CD4-positive, alpha-beta memory T cell (primary cell): Measurements from ENCODE around the gene ANO1. TPM values are rescaled to one million over a fixed set of nuclear protein-coding genes. Genes with fewer than 3 reads are reported as not detected.

ENCODE experiments used
- CTCF ChIA-PET: fragments of 350-600 bp; sonication (Branson Sonifier 250); formaldehyde crosslinking; loops from one replicate; lab custom pipeline; 2021; ENCODE audit warnings: inconsistent platforms; ENCODE audit not compliant: partially characterized antibody; lab: Charles Lee
- POLR2A ChIA-PET: fragments of 350-600 bp; sonication (Branson Sonifier 250); formaldehyde crosslinking; loops from one replicate; lab custom pipeline; 2021; ENCODE audit not compliant: partially characterized antibody; lab: Charles Lee
- DNase-seq, 5 donors: peaks; one replicate each; pipeline versions ENCODE4 v3.0.0 to v3.0.0-alpha.2; 2020 to 2022; ENCODE audit warnings: mixed read lengths in 1 of 5
- H3K27ac ChIP-seq: one replicate; pipeline ENCODE4 v1.7.0; 2013; ENCODE audit warnings: low read depth, low read length
- H3K27me3 ChIP-seq: 2 replicates; pipeline ENCODE4 v1.7.0; 2013; ENCODE audit warnings: mild to moderate bottlenecking, low read length, moderate library complexity; ENCODE audit not compliant: insufficient read depth
- H3K36me3 ChIP-seq: 2 replicates; pipeline ENCODE4 v1.7.0; 2013; ENCODE audit warnings: mild to moderate bottlenecking, low read length, moderate library complexity; ENCODE audit not compliant: insufficient read depth
- H3K4me1 ChIP-seq: 2 replicates; pipeline ENCODE4 v1.7.0; 2013; ENCODE audit warnings: mild to moderate bottlenecking, low read length, moderate library complexity; ENCODE audit not compliant: insufficient read depth
- H3K4me3 ChIP-seq, 2 donors: one replicate each; pipeline ENCODE4 v1.7.0; 2013; ENCODE audit warnings: low read length in 2 of 2, mild to moderate bottlenecking in 1 of 2
- H3K9me3 ChIP-seq, 2 donors: one replicate each; pipeline ENCODE4 v1.7.0; 2013; ENCODE audit warnings: low read length in 2 of 2, control low read depth in 1 of 2; ENCODE audit not compliant: control insufficient read depth in 1 of 2
- H3K27ac Mint-ChIP-seq, 7 donors: one replicate each; pipeline ENCODE4 v1.8.0; 2020 to 2021; ENCODE audit warnings: mixed read lengths in 7 of 7, mild to moderate bottlenecking in 6 of 7, inconsistent platforms in 3 of 7, moderate library complexity in 3 of 7
- H3K27me3 Mint-ChIP-seq, 2 donors: one replicate each; pipeline ENCODE4 v1.8.0; 2020 to 2021; ENCODE audit warnings: mixed read lengths in 2 of 2
- H3K36me3 Mint-ChIP-seq, 2 donors: one replicate each; pipeline ENCODE4 v1.8.0; 2020 to 2021; ENCODE audit warnings: mixed read lengths in 2 of 2, inconsistent platforms in 1 of 2, mild to moderate bottlenecking in 1 of 2
- H3K4me1 Mint-ChIP-seq, 4 donors: one replicate each; pipeline ENCODE4 v1.8.0; 2020 to 2021; ENCODE audit warnings: mixed read lengths in 4 of 4, mild to moderate bottlenecking in 1 of 4
- H3K4me3 Mint-ChIP-seq, 8 donors: one replicate each; pipeline ENCODE4 v1.8.0; 2020 to 2021; ENCODE audit warnings: mixed read lengths in 8 of 8, mild to moderate bottlenecking in 7 of 8, moderate library complexity in 6 of 8, inconsistent platforms in 3 of 8
- H3K9me3 Mint-ChIP-seq, 8 donors: one replicate each; pipeline ENCODE4 v1.8.0; 2020 to 2021; ENCODE audit warnings: mixed read lengths in 8 of 8, mild to moderate bottlenecking in 5 of 8, inconsistent platforms in 3 of 8, moderate library complexity in 1 of 8
- intact Hi-C: fragments of 100-400 bp; cut with micrococcal nuclease; formaldehyde crosslinking; loops from one replicate; pipeline ENCODE4 v1.15.1; 2023
- polyA plus RNA-seq, 2 donors: library from polyadenylated mRNA; unstranded; fragments of 300-500 nt; fragmentation: Illumina TruSeq; gene quantifications; one replicate each; pipeline ENCODE4 v1.2.3, GENCODE V29; 2021
- total RNA-seq, 2 experiments: library from RNA; stranded (reverse); gene quantifications; one replicate each; pipeline ENCODE4 v1.2.3, GENCODE V29; 2021

The ANO1 gene
- total and polyA plus RNA-seq, 4 experiments from 2014 or later = not detected

GRCh38 chr11:70110538-70111055 is 32.5 kb downstream of the ANO1 start:
- no peak overlapping the region for H3K27ac ChIP-seq
- Mint-ChIP-seq H3K9me3 (peaks cover 0 to 3% (median 0%) of the 10 kb centered on the region in 8 donors), H3K4me3 (no peak overlapping the region)

GRCh38 chr11:70111269-70112016 is 33.3 kb downstream of the ANO1 start:
- H3K4me1 Mint-ChIP-seq = peaks cover 0 to 10% (median 5%) of the 10 kb centered on the region in 4 donors
- peak overlapping the region in 1 of 7 donors; percentile 30 for H3K27ac Mint-ChIP-seq

More at GRCh38 chr11:70110538-70111055, 32.5 kb downstream of the ANO1 start:
- Histone ChIP-seq H3K27me3 (no peaks in the 10 kb centered on the region), H3K9me3 (no peaks in the 10 kb centered on the region), H3K36me3 (no peaks in the 10 kb centered on the region), H3K4me3 (no peak overlapping the region), H3K4me1 (no peaks in the 10 kb centered on the region)
- no peak for DNase-seq
- no peak overlapping the region for H3K27ac Mint-ChIP-seq
- peaks cover 0 to 18% of the 10 kb centered on the region in 2 donors for H3K27me3 Mint-ChIP-seq
- CTCF ChIA-PET = no interaction called here
- H3K36me3 Mint-ChIP-seq = no peaks in the 10 kb centered on the region
- peaks cover 0 to 10% (median 5%) of the 10 kb centered on the region in 4 donors for H3K4me1 Mint-ChIP-seq
- POLR2A ChIA-PET = no interaction called here
- intact Hi-C loops = no loop called here

GRCh38 chr11:70112017-70112434 is 33.9 kb downstream of the ANO1 start:
- POLR2A ChIA-PET = no interaction called here
- Histone ChIP-seq H3K9me3 (no peaks in the 10 kb centered on the region), H3K4me3 (no peak overlapping the region), H3K27ac (no peak overlapping the region), H3K27me3 (no peaks in the 10 kb centered on the region), H3K36me3 (no peaks in the 10 kb centered on the region), H3K4me1 (no peaks in the 10 kb centered on the region)
- Mint-ChIP-seq H3K27me3 (peaks cover 0 to 16% of the 10 kb centered on the region in 2 donors), H3K27ac (no peak overlapping the region), H3K4me3 (no peak overlapping the region), H3K9me3 (peaks cover 0 to 3% (median 0%) of the 10 kb centered on the region in 8 donors), H3K36me3 (no peaks in the 10 kb centered on the region), H3K4me1 (peaks cover 0 to 10% (median 5%) of the 10 kb centered on the region in 4 donors)
- intact Hi-C loops = no loop called here
- DNase-seq = no peak
- CTCF ChIA-PET = interaction anchor here (1.4 kb wide), 1 partner anchor 9 kb away, joined by 3 read pairs; no protein-coding TSS in a partner anchor

More at GRCh38 chr11:70111269-70112016, 33.3 kb downstream of the ANO1 start:
- H3K36me3 Mint-ChIP-seq = no peaks in the 10 kb centered on the region
- H3K4me3 Mint-ChIP-seq = no peak overlapping the region
- Histone ChIP-seq H3K36me3 (no peaks in the 10 kb centered on the region), H3K4me1 (no peaks in the 10 kb centered on the region), H3K27me3 (no peaks in the 10 kb centered on the region), H3K27ac (no peak overlapping the region), H3K9me3 (no peaks in the 10 kb centered on the region), H3K4me3 (no peak overlapping the region)
- CTCF ChIA-PET = interaction anchor here (1.4 kb wide), 1 partner anchor 8 kb away, joined by 3 read pairs; no protein-coding TSS in a partner anchor
- no peak for DNase-seq
- intact Hi-C loops = no loop called here
- POLR2A ChIA-PET = no interaction called here
- peaks cover 0 to 18% of the 10 kb centered on the region in 2 donors for H3K27me3 Mint-ChIP-seq
- peaks cover 0 to 3% (median 0%) of the 10 kb centered on the region in 8 donors for H3K9me3 Mint-ChIP-seq

GRCh38 chr11:70113801-70114200 is 35.7 kb downstream of the ANO1 start:
- ChIA-PET CTCF (no interaction called here), POLR2A (no interaction called here)
- Histone ChIP-seq H3K27me3 (no peaks in the 10 kb centered on the region), H3K9me3 (no peaks in the 10 kb centered on the region), H3K36me3 (no peaks in the 10 kb centered on the region), H3K4me1 (no peaks in the 10 kb centered on the region), H3K27ac (no peak overlapping the region), H3K4me3 (no peak overlapping the region)
- DNase-seq = no peak
- intact Hi-C loops = no loop called here
- Mint-ChIP-seq H3K4me1 (peaks cover 0 to 10% (median 5%) of the 10 kb centered on the region in 4 donors), H3K4me3 (no peak overlapping the region), H3K9me3 (peaks cover 0 to 5% (median 0%) of the 10 kb centered on the region in 8 donors), H3K27me3 (peaks cover 3 to 14% of the 10 kb centered on the region in 2 donors), H3K36me3 (no peaks in the 10 kb centered on the region), H3K27ac (no peak overlapping the region)

GRCh38 chr11:70115778-70116177 is 37.7 kb downstream of the ANO1 start:
- no peaks in the 10 kb centered on the region for H3K9me3 ChIP-seq
- no peak for DNase-seq
- no peak overlapping the region for H3K27ac ChIP-seq
- peak overlapping the region in 1 of 8 donors; percentile 53 for H3K4me3 Mint-ChIP-seq
- no peaks in the 10 kb centered on the region for H3K4me1 ChIP-seq
- H3K27me3 Mint-ChIP-seq = peaks cover 10 to 14% of the 10 kb centered on the region in 2 donors
- intact Hi-C loops = no loop called here
- CTCF ChIA-PET = no interaction called here
- no peaks in the 10 kb centered on the region for H3K27me3 ChIP-seq
- no peaks in the 10 kb centered on the region for H3K36me3 Mint-ChIP-seq
- H3K4me3 ChIP-seq = no peak overlapping the region
- H3K4me1 Mint-ChIP-seq = peaks cover 0 to 10% (median 5%) of the 10 kb centered on the region in 4 donors
- H3K9me3 Mint-ChIP-seq = peaks cover 0 to 7% (median under 1%) of the 10 kb centered on the region in 8 donors
- H3K27ac Mint-ChIP-seq = no peak overlapping the region
- no peaks in the 10 kb centered on the region for H3K36me3 ChIP-seq
- POLR2A ChIA-PET = no interaction called here

GRCh38 chr11:70116386-70117065 is 38.4 kb downstream of the ANO1 start:
- intact Hi-C loops = no loop called here
- H3K9me3 ChIP-seq = no peaks in the 10 kb centered on the region
- Mint-ChIP-seq H3K27me3 (peaks cover 11 to 12% of the 10 kb centered on the region in 2 donors), H3K36me3 (no peaks in the 10 kb centered on the region), H3K27ac (no peak overlapping the region), H3K9me3 (peaks cover 0 to 7% (median 2%) of the 10 kb centered on the region in 8 donors), H3K4me3 (no peak overlapping the region), H3K4me1 (peaks cover 0 to 5% (median 3%) of the 10 kb centered on the region in 4 donors)
- no peak overlapping the region for H3K27ac ChIP-seq
- no peak overlapping the region for H3K4me3 ChIP-seq
- H3K27me3 ChIP-seq = no peaks in the 10 kb centered on the region
- no peaks in the 10 kb centered on the region for H3K4me1 ChIP-seq
- no peak for DNase-seq
- CTCF ChIA-PET = no interaction called here
- POLR2A ChIA-PET = no interaction called here
- no peaks in the 10 kb centered on the region for H3K36me3 ChIP-seq

- no peaks in the 10 kb centered on the region for H3K4me1 ChIP-seq
- DNase-seq = no peak
- H3K27me3 Mint-ChIP-seq = peaks cover 9 to 12% of the 10 kb centered on the region in 2 donors
- no peak overlapping the region for H3K27ac Mint-ChIP-seq
- H3K9me3 ChIP-seq = no peaks in the 10 kb centered on the region
- no peaks in the 10 kb centered on the region for H3K4me1 Mint-ChIP-seq
- ChIA-PET CTCF (no interaction called here), POLR2A (no interaction called here)
- H3K4me3 Mint-ChIP-seq = no peak overlapping the region
- no peaks in the 10 kb centered on the region for H3K36me3 Mint-ChIP-seq
- H3K4me3 ChIP-seq = no peak overlapping the region
- no peak overlapping the region for H3K27ac ChIP-seq
- no peaks in the 10 kb centered on the region for H3K36me3 ChIP-seq
- H3K27me3 ChIP-seq = no peaks in the 10 kb centered on the region
- peaks cover 0 to 7% (median 2%) of the 10 kb centered on the region in 8 donors for H3K9me3 Mint-ChIP-seq
- intact Hi-C loops = no loop called here
Measured at GRCh38 chr11:70117567-70118145, 39.5 kb downstream of the ANO1 start.
